ENCODE measurements around the gene SPEF2.

DNA sequence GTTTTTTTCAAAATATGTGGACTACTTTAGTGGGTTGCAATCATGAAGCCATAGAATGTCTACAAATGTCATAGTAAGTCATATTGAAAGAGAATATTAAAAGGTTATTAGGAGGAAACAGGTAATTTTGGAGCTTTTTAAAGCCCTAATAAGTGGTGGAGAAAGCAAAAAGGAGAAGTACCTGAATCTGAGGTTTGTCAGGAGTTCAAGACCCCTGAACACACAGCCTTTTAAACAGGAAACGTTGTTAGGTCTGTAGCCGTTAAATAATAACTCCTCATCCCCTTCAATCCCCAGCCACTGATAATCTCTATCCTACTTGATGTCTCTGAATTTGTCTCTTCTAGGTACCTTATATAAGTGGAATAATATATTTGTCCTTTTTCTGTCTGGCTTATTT is 51.1 kb downstream of the SPEF2 start:
- TF ChIP-seq, protein P1, sequence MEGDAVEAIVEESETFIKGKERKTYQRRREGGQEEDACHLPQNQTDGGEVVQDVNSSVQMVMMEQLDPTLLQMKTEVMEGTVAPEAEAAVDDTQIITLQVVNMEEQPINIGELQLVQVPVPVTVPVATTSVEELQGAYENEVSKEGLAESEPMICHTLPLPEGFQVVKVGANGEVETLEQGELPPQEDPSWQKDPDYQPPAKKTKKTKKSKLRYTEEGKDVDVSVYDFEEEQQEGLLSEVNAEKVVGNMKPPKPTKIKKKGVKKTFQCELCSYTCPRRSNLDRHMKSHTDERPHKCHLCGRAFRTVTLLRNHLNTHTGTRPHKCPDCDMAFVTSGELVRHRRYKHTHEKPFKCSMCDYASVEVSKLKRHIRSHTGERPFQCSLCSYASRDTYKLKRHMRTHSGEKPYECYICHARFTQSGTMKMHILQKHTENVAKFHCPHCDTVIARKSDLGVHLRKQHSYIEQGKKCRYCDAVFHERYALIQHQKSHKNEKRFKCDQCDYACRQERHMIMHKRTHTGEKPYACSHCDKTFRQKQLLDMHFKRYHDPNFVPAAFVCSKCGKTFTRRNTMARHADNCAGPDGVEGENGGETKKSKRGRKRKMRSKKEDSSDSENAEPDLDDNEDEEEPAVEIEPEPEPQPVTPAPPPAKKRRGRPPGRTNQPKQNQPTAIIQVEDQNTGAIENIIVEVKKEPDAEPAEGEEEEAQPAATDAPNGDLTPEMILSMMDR (optimal IDR thresholded peaks at IDR 0.05 in 1 of 3, IDR thresholded peaks at IDR 0.05 in 1 of 3, conservative IDR thresholded peaks at IDR 0.05 in 1 of 3; ENCODE audit: extremely low read depth in 1 of 3, insufficient read depth in 2 of 3, low read length in 3 of 3), result no peak
- TF ChIP-seq EZH2 (IDR thresholded peaks at IDR 0.05; ENCODE audit: low read length), result no peak
